GM12892 (cell line): ENCODE measurements around the gene CERCAM.

Experiments used
- POLR2A ChIP-seq: IDR thresholded peaks from 2 replicates; pipeline ENCODE4 v1.6.1; 2011; ENCODE audit warnings: low read depth, low read length, control low read depth
- POLR2AphosphoS5 ChIP-seq: IDR thresholded peaks from 2 replicates; pipeline ENCODE4 v1.6.1; 2011; ENCODE audit warnings: low read depth, low read length, control low read depth
- TAF1 ChIP-seq: IDR thresholded peaks from 2 replicates; pipeline ENCODE4 v1.6.1; 2011; ENCODE audit warnings: low read depth, mild to moderate bottlenecking, control low read depth, low read length, borderline replicate concordance

- no peak for TF ChIP-seq POLR2AphosphoS5
- no peak for TF ChIP-seq POLR2A
- TF ChIP-seq TAF1, result no peak
Observed at GRCh38 chr9:128414461-128414860, 6.2 kb upstream of the CERCAM start.
